Fibroblast of mammary gland (primary cell): Measurements from ENCODE around the gene AFG3L2.

ENCODE experiments used
- DNase-seq: peaks from one replicate; pipeline ENCODE4 v3.0.0-alpha.2; 2010; ENCODE audit warnings: low read depth
- H3K4me3 ChIP-seq: 2 replicates; pipeline ENCODE4 v1.5.1; 2011; ENCODE audit warnings: low read depth, mild to moderate bottlenecking, low read length, moderate library complexity; ENCODE audit not compliant: control insufficient read depth
- TF ChIP-seq, protein P1 (sequence below): conservative IDR thresholded peaks from 2 replicates; pipeline ENCODE4 v1.5.1; 2011; ENCODE audit warnings: low read depth, low read length, inconsistent platforms; ENCODE audit not compliant: control insufficient read depth, insufficient read depth

Gene AFG3L2

GRCh38 chr18:12301263-12302005 lies 75.6 kb downstream of the AFG3L2 start:
- H3K4me3 ChIP-seq: no peak overlapping the region
- no peak for DNase-seq
- TF ChIP-seq, protein P1, sequence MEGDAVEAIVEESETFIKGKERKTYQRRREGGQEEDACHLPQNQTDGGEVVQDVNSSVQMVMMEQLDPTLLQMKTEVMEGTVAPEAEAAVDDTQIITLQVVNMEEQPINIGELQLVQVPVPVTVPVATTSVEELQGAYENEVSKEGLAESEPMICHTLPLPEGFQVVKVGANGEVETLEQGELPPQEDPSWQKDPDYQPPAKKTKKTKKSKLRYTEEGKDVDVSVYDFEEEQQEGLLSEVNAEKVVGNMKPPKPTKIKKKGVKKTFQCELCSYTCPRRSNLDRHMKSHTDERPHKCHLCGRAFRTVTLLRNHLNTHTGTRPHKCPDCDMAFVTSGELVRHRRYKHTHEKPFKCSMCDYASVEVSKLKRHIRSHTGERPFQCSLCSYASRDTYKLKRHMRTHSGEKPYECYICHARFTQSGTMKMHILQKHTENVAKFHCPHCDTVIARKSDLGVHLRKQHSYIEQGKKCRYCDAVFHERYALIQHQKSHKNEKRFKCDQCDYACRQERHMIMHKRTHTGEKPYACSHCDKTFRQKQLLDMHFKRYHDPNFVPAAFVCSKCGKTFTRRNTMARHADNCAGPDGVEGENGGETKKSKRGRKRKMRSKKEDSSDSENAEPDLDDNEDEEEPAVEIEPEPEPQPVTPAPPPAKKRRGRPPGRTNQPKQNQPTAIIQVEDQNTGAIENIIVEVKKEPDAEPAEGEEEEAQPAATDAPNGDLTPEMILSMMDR: no peak

GRCh38 chr18:12299862-12300261 lies 77.2 kb downstream of the AFG3L2 start:
- H3K4me3 ChIP-seq: no peak overlapping the region
- TF ChIP-seq, protein P1: no peak
- no peak for DNase-seq

DNA sequence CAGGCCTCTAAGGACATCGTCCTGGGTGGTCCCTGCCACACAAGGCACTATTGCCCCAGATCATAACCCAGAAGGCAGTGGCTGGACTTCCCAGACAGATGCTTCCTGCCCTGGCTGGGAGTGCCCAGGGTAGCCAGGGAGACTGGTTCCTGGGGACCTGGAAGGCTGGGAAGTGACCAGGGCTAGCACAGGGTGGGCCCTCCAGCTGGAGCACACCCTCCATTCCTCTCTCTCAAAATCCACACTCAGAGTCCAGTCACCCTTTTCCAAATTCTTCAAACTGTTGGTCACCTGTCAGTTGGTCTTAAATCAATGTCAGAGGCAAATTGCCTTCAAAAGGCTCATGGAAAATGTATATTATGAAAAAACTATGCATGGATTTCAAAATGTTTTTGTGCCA lies 80.6 kb downstream of the AFG3L2 start:
- DNase-seq: no peak
- H3K4me3 ChIP-seq: no peak overlapping the region
- TF ChIP-seq, protein P1: no peak

DNA sequence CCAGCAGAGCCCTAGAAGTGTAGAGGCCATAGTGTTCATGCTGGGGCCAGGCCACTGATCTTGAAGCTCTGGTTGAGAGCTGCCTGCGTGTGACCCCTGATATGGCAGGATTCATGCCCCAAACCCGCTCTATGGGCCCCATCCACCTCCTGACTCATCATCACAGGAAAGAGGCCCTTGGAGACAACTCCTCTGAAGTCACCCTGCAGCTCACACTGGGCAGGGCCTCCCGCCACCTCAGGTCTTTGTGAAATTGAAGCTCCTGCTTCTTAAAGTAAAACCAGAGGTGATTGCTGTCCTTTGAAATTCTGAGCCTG lies 81.0 kb downstream of the AFG3L2 start:
- no peak overlapping the region for H3K4me3 ChIP-seq
- DNase-seq: peak; percentile 56
- TF ChIP-seq, protein P1: no peak

- TF ChIP-seq, protein P1: no peak
- DNase-seq: peak; percentile 72
These were observed 81.5 kb downstream of the AFG3L2 start for GRCh38 chr18:12295389-12296086.

GRCh38 chr18:12293831-12294230 lies 83.2 kb downstream of the AFG3L2 start:
- no peak overlapping the region for H3K4me3 ChIP-seq
- TF ChIP-seq, protein P1: no peak
- DNase-seq: no peak

More at GRCh38 chr18:12295389-12296086, 81.5 kb downstream of the AFG3L2 start:
- H3K4me3 ChIP-seq: no peak overlapping the region

- no peak for DNase-seq
- TF ChIP-seq, protein P1: no peak
- H3K4me3 ChIP-seq: no peak overlapping the region
These were observed 85.3 kb downstream of the AFG3L2 start for GRCh38 chr18:12291690-12292089.
